ENCODE measurements around the gene BEND3.

BEND3 gene

GRCh38 chr6:107047807-107048206 is 67.5 kb downstream of the BEND3 start:
- TF ChIP-seq EZH2phosphoT487 (IDR thresholded peaks at IDR 0.05; ENCODE audit: borderline replicate concordance): no peak
- no peak for TF ChIP-seq CTCF (conservative IDR thresholded peaks at IDR 0.05; ENCODE audit: low read length)
- Histone ChIP-seq H3K36me3 (ENCODE audit: insufficient read depth, low read length) (no peaks in the 10 kb centered on the region), H3K4me3 (ENCODE audit: low read length, poor library complexity, severe bottlenecking) (no peak overlapping the region), H3K4me2 (ENCODE audit: low read depth, low read length, poor library complexity, severe bottlenecking) (no peak overlapping the region), H3K27me3 (ENCODE audit: insufficient read depth, low read length, poor library complexity, severe bottlenecking) (no peaks in the 10 kb centered on the region), H3K4me1 (ENCODE audit: insufficient read depth, low read length, poor library complexity, severe bottlenecking) (peaks cover 4% of the 10 kb centered on the region), H2AFZ (ENCODE audit: low read length) (no peak overlapping the region), H3K9me2 (replicated peaks; ENCODE audit: low read depth, low read length) (no peaks in the 10 kb centered on the region), H3K9ac (ENCODE audit: low read depth, low read length, poor library complexity, severe bottlenecking) (no peak overlapping the region), H3F3A (ENCODE audit: low read depth) (no peaks in the 10 kb centered on the region), H3K9me3 (ENCODE audit: insufficient read depth, low read depth, low read length) (no peaks in the 10 kb centered on the region), H4K20me1 (ENCODE audit: insufficient read depth, low read length, poor library complexity, severe bottlenecking) (no peaks in the 10 kb centered on the region), H3K79me2 (ENCODE audit: insufficient read depth, low read length) (no peaks in the 10 kb centered on the region)

GRCh38 chr6:107045826-107046675 is 69.3 kb downstream of the BEND3 start:
- Histone ChIP-seq H3K9ac (ENCODE audit: low read depth, low read length, poor library complexity, severe bottlenecking) (no peak overlapping the region), H4K20me1 (ENCODE audit: insufficient read depth, low read length, poor library complexity, severe bottlenecking) (no peaks in the 10 kb centered on the region), H3K4me2 (ENCODE audit: low read depth, low read length, poor library complexity, severe bottlenecking) (no peak overlapping the region), H3K27me3 (ENCODE audit: insufficient read depth, low read length, poor library complexity, severe bottlenecking) (no peaks in the 10 kb centered on the region), H3F3A (ENCODE audit: low read depth) (no peaks in the 10 kb centered on the region), H3K9me3 (ENCODE audit: insufficient read depth, low read depth, low read length) (no peaks in the 10 kb centered on the region), H3K9me2 (replicated peaks; ENCODE audit: low read depth, low read length) (no peaks in the 10 kb centered on the region), H3K79me2 (ENCODE audit: insufficient read depth, low read length) (no peaks in the 10 kb centered on the region), H3K4me3 (ENCODE audit: low read length, poor library complexity, severe bottlenecking) (no peak overlapping the region), H3K4me1 (ENCODE audit: insufficient read depth, low read length, poor library complexity, severe bottlenecking) (peaks cover 15% of the 10 kb centered on the region), H3K36me3 (ENCODE audit: insufficient read depth, low read length) (no peaks in the 10 kb centered on the region), H2AFZ (ENCODE audit: low read length) (no peak overlapping the region)
- TF ChIP-seq EZH2phosphoT487 (IDR thresholded peaks at IDR 0.05; ENCODE audit: borderline replicate concordance): no peak
- no peak for TF ChIP-seq CTCF (conservative IDR thresholded peaks at IDR 0.05; ENCODE audit: low read length)

GRCh38 chr6:107033126-107033525 is 82.2 kb downstream of the BEND3 start:
- Histone ChIP-seq H3K9me2 (replicated peaks; ENCODE audit: low read depth, low read length) (no peaks in the 10 kb centered on the region), H3K4me1 (ENCODE audit: insufficient read depth, low read length, poor library complexity, severe bottlenecking) (peaks cover 5% of the 10 kb centered on the region)

More at GRCh38 chr6:107033126-107033525, 82.2 kb downstream of the BEND3 start:
- no peaks in the 10 kb centered on the region for H3F3A ChIP-seq (ENCODE audit: low read depth)
- H3K9ac ChIP-seq (ENCODE audit: low read depth, low read length, poor library complexity, severe bottlenecking): no peak overlapping the region
- no peak overlapping the region for H2AFZ ChIP-seq (ENCODE audit: low read length)
- H3K4me3 ChIP-seq (ENCODE audit: low read length, poor library complexity, severe bottlenecking): no peak overlapping the region
- H3K79me2 ChIP-seq (ENCODE audit: insufficient read depth, low read length): peaks cover 11% of the 10 kb centered on the region; the same call in 1 of the 2 replicates
- H3K36me3 ChIP-seq (ENCODE audit: insufficient read depth, low read length): no peaks in the 10 kb centered on the region
- no peaks in the 10 kb centered on the region for H3K9me3 ChIP-seq (ENCODE audit: insufficient read depth, low read depth, low read length)
- TF ChIP-seq CTCF (conservative IDR thresholded peaks at IDR 0.05; ENCODE audit: low read length) (no peak), EZH2phosphoT487 (IDR thresholded peaks at IDR 0.05; ENCODE audit: borderline replicate concordance) (no peak)
- no peaks in the 10 kb centered on the region for H4K20me1 ChIP-seq (ENCODE audit: insufficient read depth, low read length, poor library complexity, severe bottlenecking)
- no peak overlapping the region for H3K4me2 ChIP-seq (ENCODE audit: low read depth, low read length, poor library complexity, severe bottlenecking)
- no peaks in the 10 kb centered on the region for H3K27me3 ChIP-seq (ENCODE audit: insufficient read depth, low read length, poor library complexity, severe bottlenecking)

Data from Loucy (cell line).